Mesendoderm (in vitro differentiated cells): ENCODE data around the gene KCTD19.
A peak's percentile ranks its signal among the peaks of the same experiment; 100 is the strongest.

Source experiments
- DNase-seq: peaks from one replicate; pipeline ENCODE4 v3.0.0; 2013
- H2AK5ac ChIP-seq: 2 replicates; pipeline ENCODE4 v1.6.1; 2013; ENCODE audit warnings: low read length, inconsistent platforms
- H2BK120ac ChIP-seq: 2 replicates; pipeline ENCODE4 v1.6.1; 2013; ENCODE audit warnings: low read depth, mild to moderate bottlenecking, low read length, moderate library complexity, mixed read lengths
- H2BK15ac ChIP-seq: replicated peaks from 2 replicates; pipeline ENCODE4 v1.6.1; 2013; ENCODE audit warnings: low read depth, mild to moderate bottlenecking, moderate library complexity
- H2BK5ac ChIP-seq: 2 replicates; pipeline ENCODE4 v1.6.1; 2013; ENCODE audit warnings: low read length, inconsistent platforms
- H3K18ac ChIP-seq: 2 replicates; pipeline ENCODE4 v1.6.1; 2013; ENCODE audit warnings: mild to moderate bottlenecking, low read length, mixed read lengths
- H3K23ac ChIP-seq: one replicate; pipeline ENCODE4 v1.6.1; 2013; ENCODE audit warnings: low read length
- H3K27ac ChIP-seq: 2 replicates; pipeline ENCODE4 v1.5.1; 2013; ENCODE audit warnings: low read depth, mild to moderate bottlenecking, inconsistent platforms, low read length, moderate library complexity
- H3K27me3 ChIP-seq: 2 replicates; pipeline ENCODE4 v1.6.1; 2013; ENCODE audit warnings: low read length, control low read depth, mild to moderate bottlenecking, inconsistent platforms; ENCODE audit not compliant: insufficient read depth, poor library complexity
- H3K36me3 ChIP-seq: 2 replicates; pipeline ENCODE4 v1.6.1; 2013; ENCODE audit warnings: low read length, inconsistent platforms; ENCODE audit not compliant: control insufficient read depth, insufficient read depth
- H3K4ac ChIP-seq: one replicate; pipeline ENCODE4 v1.6.1; 2013; ENCODE audit warnings: low read depth, mild to moderate bottlenecking, low read length, moderate library complexity
- H3K4me1 ChIP-seq: 2 replicates; pipeline ENCODE4 v1.6.1; 2013; ENCODE audit warnings: low read depth, low read length, inconsistent platforms; ENCODE audit not compliant: control insufficient read depth
- H3K4me2 ChIP-seq: 2 replicates; pipeline ENCODE4 v1.6.1; 2013; ENCODE audit warnings: low read length
- H3K4me3 ChIP-seq: 2 replicates; pipeline ENCODE4 v1.5.1; 2013; ENCODE audit warnings: mild to moderate bottlenecking, low read length
- H3K56ac ChIP-seq: one replicate; pipeline ENCODE4 v1.6.1; 2013; ENCODE audit warnings: low read length
- H3K79me1 ChIP-seq: 2 replicates; pipeline ENCODE4 v1.6.1; 2013; ENCODE audit warnings: low read length, inconsistent platforms
- H3K79me2 ChIP-seq: 2 replicates; pipeline ENCODE4 v1.6.1; 2013; ENCODE audit warnings: mild to moderate bottlenecking, low read length; ENCODE audit not compliant: control insufficient read depth, insufficient read depth
- H3K9ac ChIP-seq: 2 replicates; pipeline ENCODE4 v1.6.1; 2013; ENCODE audit warnings: low read length, inconsistent platforms
- H4K5ac ChIP-seq: one replicate; pipeline ENCODE4 v1.6.1; 2013; ENCODE audit warnings: low read length
- H4K8ac ChIP-seq: one replicate; pipeline ENCODE4 v1.6.1; 2013; ENCODE audit warnings: low read depth, mild to moderate bottlenecking, control low read depth, low read length, moderate library complexity
- WGBS: extraction: QIAGEN DNeasy Blood & Tissue Kit; methylation state at CpG from one replicate; pipeline ENCODE4 v1.1.7; 2013; ENCODE audit warnings: low lambda C conversion rate, missing lambda C conversion rate; ENCODE audit not compliant: insufficient coverage; ENCODE audit errors: extremely low coverage; 5-methylcytosine and 5-hydroxymethylcytosine counted together

KCTD19 gene

GRCh38 chr16:67286441-67287235, 39.9 kb downstream of the KCTD19 start:
- no peaks in the 10 kb centered on the region for H3K4me1 ChIP-seq
- H3K18ac ChIP-seq, result no peak overlapping the region
- no peak overlapping the region for H3K27ac ChIP-seq
- H3K4me2 ChIP-seq, result no peak overlapping the region
- no peaks in the 10 kb centered on the region for H3K79me1 ChIP-seq
- H4K8ac ChIP-seq, result no peak overlapping the region
- no peak overlapping the region for H3K9ac ChIP-seq
- no CpG with 5 or more reads among the region's 28 CpGs for WGBS
- H2BK15ac ChIP-seq, result no peak overlapping the region
- H3K27me3 ChIP-seq, result no peaks in the 10 kb centered on the region
- no peak overlapping the region for H4K5ac ChIP-seq
- no peak overlapping the region for H3K56ac ChIP-seq
- no peaks in the 10 kb centered on the region for H3K36me3 ChIP-seq
- DNase-seq, result no peak
- H3K4me3 ChIP-seq, result no peak overlapping the region
- no peaks in the 10 kb centered on the region for H3K79me2 ChIP-seq
- no peak overlapping the region for H3K4ac ChIP-seq
- H2BK120ac ChIP-seq, result no peak overlapping the region
- no peak overlapping the region for H2BK5ac ChIP-seq
- no peak overlapping the region for H2AK5ac ChIP-seq
- H3K23ac ChIP-seq, result no peak overlapping the region

- no peak overlapping the region for H2BK120ac ChIP-seq
- no CpG with 5 or more reads among the region's 34 CpGs for WGBS
- no peak overlapping the region for H2BK5ac ChIP-seq
- no peak overlapping the region for H3K27ac ChIP-seq
- H4K8ac ChIP-seq, result no peak overlapping the region
- no peak overlapping the region for H4K5ac ChIP-seq
- H3K18ac ChIP-seq, result no peak overlapping the region
- no peak overlapping the region for H2BK15ac ChIP-seq
- H3K4me3 ChIP-seq, result no peak overlapping the region
- H3K9ac ChIP-seq, result no peak overlapping the region
- no peak overlapping the region for H2AK5ac ChIP-seq
- no peaks in the 10 kb centered on the region for H3K79me1 ChIP-seq
- H3K4me1 ChIP-seq, result no peaks in the 10 kb centered on the region
- H3K36me3 ChIP-seq, result no peaks in the 10 kb centered on the region
- H3K4ac ChIP-seq, result no peak overlapping the region
- H3K27me3 ChIP-seq, result no peaks in the 10 kb centered on the region
- no peak overlapping the region for H3K56ac ChIP-seq
- H3K4me2 ChIP-seq, result no peak overlapping the region
- H3K79me2 ChIP-seq, result no peaks in the 10 kb centered on the region
- DNase-seq, result peak; percentile 85
- H3K23ac ChIP-seq, result no peak overlapping the region
Observed at GRCh38 chr16:67284699-67285646, 41.6 kb downstream of the KCTD19 start.

- no peak overlapping the region for H3K56ac ChIP-seq
- H4K5ac ChIP-seq, result no peak overlapping the region
- H3K27me3 ChIP-seq, result no peaks in the 10 kb centered on the region
- DNase-seq, result no peak
- H3K9ac ChIP-seq, result no peak overlapping the region
- H3K18ac ChIP-seq, result no peak overlapping the region
- no peak overlapping the region for H2BK120ac ChIP-seq
- no peak overlapping the region for H3K23ac ChIP-seq
- no peaks in the 10 kb centered on the region for H3K4me1 ChIP-seq
- H2AK5ac ChIP-seq, result no peak overlapping the region
- H3K36me3 ChIP-seq, result no peaks in the 10 kb centered on the region
- H2BK5ac ChIP-seq, result no peak overlapping the region
- no peak overlapping the region for H3K4me3 ChIP-seq
- no peak overlapping the region for H2BK15ac ChIP-seq
- H3K27ac ChIP-seq, result no peak overlapping the region
- no peak overlapping the region for H4K8ac ChIP-seq
- no CpG with 5 or more reads among the region's 21 CpGs for WGBS
- H3K4me2 ChIP-seq, result no peak overlapping the region
- H3K4ac ChIP-seq, result no peak overlapping the region
- H3K79me2 ChIP-seq, result no peaks in the 10 kb centered on the region
- H3K79me1 ChIP-seq, result no peaks in the 10 kb centered on the region
Observed at GRCh38 chr16:67283826-67284555, 42.5 kb downstream of the KCTD19 start.

GRCh38 chr16:67283039-67283825, 43.3 kb downstream of the KCTD19 start:
- peak; percentile 70 for DNase-seq
- Histone ChIP-seq H3K9ac (no peak overlapping the region), H3K36me3 (no peaks in the 10 kb centered on the region), H3K56ac (no peak overlapping the region), H3K27ac (no peak overlapping the region), H3K4me3 (no peak overlapping the region), H2BK15ac (no peak overlapping the region), H2BK120ac (no peak overlapping the region), H3K79me1 (no peaks in the 10 kb centered on the region), H3K23ac (no peak overlapping the region), H4K8ac (no peak overlapping the region), H3K27me3 (no peaks in the 10 kb centered on the region), H3K4me1 (no peaks in the 10 kb centered on the region), H3K4ac (no peak overlapping the region), H2BK5ac (no peak overlapping the region), H2AK5ac (no peak overlapping the region), H3K79me2 (no peaks in the 10 kb centered on the region), H4K5ac (no peak overlapping the region), H3K4me2 (no peak overlapping the region), H3K18ac (no peak overlapping the region)
- WGBS, result no CpG with 5 or more reads among the region's 7 CpGs

GRCh38 chr16:67282447-67282805, 44.1 kb downstream of the KCTD19 start:
- no peak overlapping the region for H2BK15ac ChIP-seq
- no peak overlapping the region for H3K56ac ChIP-seq
- H4K8ac ChIP-seq, result no peak overlapping the region
- H3K4ac ChIP-seq, result no peak overlapping the region
- no peak overlapping the region for H3K4me3 ChIP-seq
- H3K9ac ChIP-seq, result no peak overlapping the region
- H3K23ac ChIP-seq, result no peak overlapping the region
- no peak overlapping the region for H3K18ac ChIP-seq
- no peak overlapping the region for H3K4me2 ChIP-seq
- no peaks in the 10 kb centered on the region for H3K36me3 ChIP-seq
- no CpG with 5 or more reads among the region's 10 CpGs for WGBS
- H3K79me2 ChIP-seq, result no peaks in the 10 kb centered on the region
- no peak overlapping the region for H2BK5ac ChIP-seq
- no peak overlapping the region for H3K27ac ChIP-seq
- H3K79me1 ChIP-seq, result no peaks in the 10 kb centered on the region
- DNase-seq, result no peak
- H2BK120ac ChIP-seq, result no peak overlapping the region
- H3K27me3 ChIP-seq, result no peaks in the 10 kb centered on the region
- no peaks in the 10 kb centered on the region for H3K4me1 ChIP-seq
- H2AK5ac ChIP-seq, result no peak overlapping the region
- H4K5ac ChIP-seq, result no peak overlapping the region
